EL (cell line): ENCODE measurements around the gene MDN1.
"Not testable (repeated sequence)": the region's sequence is repeated elsewhere in the genome, so short reads cannot be mapped to it uniquely, and the experiment has no call there.

Experiments
- DNase-seq: peaks from one replicate; pipeline ENCODE4 v3.0.0-alpha.2; 2016

The MDN1 gene

DNA sequence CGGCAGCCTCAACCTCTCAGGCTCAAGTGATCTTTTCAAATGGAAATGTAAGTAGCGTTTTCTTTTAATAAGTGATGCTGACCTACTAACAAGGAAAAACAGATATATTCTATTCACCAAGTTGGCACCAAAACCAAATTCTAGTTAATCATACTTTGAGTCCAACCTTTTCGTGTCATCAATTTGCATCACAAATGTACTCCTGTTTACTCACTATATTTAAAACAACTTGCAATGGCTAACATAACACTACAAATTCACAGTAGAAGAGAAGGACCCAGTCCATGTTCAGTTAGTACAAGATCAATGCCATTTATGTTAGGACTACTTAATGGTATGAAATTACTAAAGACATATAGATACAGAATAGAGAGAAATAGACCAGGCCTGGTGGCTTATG lies 50.0 kb downstream of the MDN1 start:
- DNase-seq: no peak

DNA sequence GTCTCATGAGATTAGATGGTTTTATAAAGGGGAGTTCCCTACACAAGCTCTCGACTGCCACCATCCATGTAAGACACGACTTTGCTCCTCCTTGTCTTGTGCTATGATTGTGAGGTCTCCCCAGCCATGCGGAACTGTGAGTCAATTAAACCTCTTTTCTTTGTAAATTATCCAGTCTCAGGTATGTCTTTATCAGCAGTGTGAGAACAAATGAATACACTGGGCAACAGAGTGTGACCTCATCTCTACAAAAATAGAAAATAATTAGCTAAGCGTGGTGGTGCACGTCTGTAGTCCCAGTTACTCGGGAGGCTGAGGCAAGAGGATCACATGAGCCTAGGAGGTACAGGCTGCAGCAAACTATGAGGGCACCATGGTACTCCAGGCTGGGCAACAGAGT lies 51.3 kb downstream of the MDN1 start:
- no peak for DNase-seq

DNA sequence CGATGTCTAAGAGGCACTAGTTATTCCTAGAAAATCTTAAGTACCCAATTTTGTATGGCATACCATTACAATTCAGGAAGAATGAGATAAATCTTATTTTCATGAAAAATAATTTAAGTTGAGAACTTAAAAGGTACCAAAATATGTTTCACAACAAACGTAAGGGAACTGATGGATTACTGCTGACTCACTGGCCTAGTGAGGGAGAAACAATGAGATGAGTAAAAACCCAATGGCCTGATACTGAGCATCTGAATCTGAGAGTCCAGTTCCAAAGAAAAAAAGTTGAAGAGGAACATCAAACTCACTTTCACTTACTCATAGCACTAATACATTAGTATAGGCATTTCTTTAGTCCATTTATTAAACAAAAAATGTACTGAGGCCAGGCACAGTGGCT lies 56.0 kb downstream of the MDN1 start:
- DNase-seq: no peak

DNA sequence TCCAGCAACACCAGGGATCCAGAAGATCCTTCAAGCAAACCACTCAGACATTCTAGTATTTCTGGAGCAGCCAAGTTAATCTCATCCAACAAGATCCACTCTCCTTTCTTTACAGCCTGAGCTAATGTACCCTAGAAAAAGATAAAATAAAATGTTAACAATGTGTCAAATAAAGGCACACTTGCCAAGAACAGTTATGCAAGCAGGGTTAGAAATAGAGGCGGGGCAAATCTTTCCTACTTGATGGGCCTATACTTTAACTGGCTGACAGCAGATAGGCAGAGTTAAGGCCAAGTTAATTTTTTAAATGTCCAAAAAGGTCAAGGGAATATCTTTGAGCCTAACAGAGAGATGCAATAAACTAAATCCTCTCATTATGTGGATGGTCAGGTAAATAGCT lies 60.8 kb downstream of the MDN1 start:
- no peak for DNase-seq

DNA sequence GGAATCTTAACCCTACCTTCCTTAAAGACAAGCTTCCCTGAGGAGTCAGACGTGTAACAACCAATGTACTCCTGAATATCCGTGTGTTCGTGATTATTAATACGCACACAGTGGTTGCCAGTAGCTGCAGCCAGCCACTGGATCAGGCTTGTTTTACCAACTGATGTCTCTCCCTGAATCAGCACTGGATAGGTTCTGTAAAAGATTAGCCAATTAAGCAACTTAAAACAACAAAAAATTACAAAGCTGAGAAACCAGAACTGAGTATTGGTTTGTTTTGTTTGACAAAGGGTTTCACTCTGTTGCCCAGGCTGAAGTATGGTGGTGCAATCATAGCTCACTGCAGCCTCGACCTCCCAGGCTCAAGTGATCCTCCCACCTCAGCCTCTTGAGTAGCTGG lies 69.3 kb downstream of the MDN1 start:
- DNase-seq: no peak

DNA sequence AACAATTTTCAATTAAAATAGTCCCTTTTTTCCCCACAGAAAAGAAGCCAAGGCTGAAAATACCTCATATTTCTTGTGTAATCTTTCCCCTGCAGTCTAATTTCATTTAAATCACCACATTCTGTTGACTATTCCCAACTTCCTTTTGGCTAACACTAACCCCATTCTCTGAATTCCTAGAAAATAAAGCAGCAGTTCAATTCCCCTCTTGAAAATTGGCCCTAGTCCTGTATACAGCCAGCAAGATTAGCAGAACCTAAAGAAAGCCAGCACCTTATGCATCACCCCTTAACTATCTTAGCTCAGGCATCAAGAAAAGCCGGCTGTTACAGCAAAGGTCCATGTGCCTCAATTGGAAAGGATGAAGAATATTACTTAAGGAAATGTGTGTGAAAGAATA lies 69.7 kb downstream of the MDN1 start:
- no peak for DNase-seq

DNA sequence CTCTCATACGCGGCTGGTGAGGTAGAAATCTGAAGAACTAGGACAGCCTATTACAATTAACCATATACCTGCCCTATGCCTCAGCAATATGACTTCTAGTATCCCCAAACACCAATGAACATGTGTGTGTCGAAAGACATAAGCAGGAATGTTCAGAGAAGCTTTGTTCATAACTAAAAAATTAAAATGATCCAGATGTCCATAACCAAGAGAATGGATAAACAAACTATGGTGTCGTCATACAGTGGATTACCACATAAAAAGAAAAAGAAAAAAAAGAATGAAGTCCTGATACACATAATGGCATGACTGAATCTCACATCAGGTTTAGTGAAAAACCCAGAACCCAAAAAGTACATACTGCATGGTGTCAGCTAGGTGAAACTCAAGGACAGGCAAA lies 73.9 kb downstream of the MDN1 start:
- DNase-seq: peak; percentile 12

DNA sequence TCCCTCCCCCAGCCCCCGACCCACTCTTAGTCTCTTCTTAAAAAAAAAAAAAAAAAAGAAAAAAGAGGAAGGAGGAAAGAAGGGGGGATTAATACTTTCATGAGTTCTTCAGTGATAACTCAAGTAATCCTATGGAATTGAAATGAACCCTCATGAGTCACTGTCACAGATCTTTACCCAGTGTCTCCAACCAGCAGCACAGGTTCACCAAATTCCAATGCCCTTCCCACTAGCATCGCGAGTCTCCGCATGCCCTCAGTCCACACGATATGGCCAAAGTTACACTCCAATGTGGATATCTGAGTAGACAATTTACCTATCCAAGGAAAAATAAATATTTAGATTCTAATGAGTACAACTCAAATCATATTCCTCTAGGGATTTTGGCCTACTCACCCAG lies 74.5 kb downstream of the MDN1 start:
- DNase-seq: no peak

DNA sequence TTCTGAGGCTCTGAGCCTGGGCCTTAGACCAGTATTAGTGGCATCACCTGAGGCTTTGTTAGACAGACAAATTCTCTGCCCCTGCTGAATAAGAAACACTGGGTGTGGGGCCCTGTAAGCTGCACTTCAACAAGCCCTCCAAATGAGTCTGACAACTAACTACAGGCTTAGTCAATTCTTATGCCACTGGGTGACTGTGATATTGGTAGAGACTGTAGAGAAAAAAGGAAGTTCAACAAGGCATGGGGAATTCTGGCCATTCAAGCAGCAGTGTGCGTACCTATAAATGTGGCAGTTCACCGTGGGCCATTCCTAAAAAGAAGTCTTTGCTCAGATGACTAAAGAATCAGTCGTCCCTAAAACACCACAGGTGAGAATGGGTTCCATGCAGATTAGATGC lies 82.7 kb downstream of the MDN1 start:
- no peak for DNase-seq

DNA sequence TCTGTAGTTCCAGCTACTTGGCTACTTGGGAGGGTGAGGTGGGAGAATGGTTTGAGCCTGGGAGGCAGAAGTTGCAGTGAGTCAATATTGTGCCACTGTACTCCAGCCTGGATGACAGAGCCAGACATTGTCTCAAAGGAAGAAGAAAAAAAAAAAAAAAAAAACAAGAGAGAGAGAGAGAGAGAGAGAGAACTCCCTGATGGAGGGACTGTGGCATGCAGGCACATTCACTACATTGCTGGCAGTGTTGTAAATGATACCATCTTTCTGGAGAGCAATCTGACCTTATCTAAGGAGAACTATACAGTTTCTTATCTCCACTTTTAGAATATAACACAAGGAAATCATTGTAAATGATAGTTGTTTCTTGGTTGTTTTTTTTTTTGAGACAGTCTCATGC lies 85.1 kb downstream of the MDN1 start:
- no peak for DNase-seq

DNA sequence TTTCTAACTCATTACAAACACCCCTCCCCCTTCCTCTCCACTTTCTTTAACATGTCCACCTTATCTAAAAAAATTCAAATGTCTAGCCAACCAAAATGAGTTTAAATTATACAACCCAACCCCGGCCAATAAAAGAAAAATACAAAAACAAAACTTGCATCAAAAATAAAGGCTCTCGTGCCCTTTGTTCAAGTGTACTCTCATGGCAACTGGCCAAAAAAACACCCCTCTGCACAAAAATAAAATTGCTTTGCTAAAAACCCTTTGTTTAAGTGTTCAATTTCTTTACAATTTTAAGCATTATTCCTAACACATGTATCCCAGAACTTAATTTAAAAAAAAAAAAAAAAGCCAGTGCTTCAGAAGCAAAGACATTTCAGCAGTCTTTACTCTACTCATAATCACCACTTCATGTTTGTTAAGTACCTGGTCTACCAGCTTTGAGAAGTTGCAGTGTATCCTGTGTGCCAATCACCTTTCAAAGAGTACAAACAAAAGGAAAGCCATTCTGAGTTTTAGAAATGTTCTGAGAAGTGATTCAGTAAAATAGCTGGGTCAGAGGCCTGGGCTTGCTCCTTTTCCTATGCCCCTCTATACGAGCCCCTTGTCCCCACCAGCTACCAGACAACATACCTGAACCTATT lies 87.5 kb downstream of the MDN1 start:
- DNase-seq: no peak

DNA sequence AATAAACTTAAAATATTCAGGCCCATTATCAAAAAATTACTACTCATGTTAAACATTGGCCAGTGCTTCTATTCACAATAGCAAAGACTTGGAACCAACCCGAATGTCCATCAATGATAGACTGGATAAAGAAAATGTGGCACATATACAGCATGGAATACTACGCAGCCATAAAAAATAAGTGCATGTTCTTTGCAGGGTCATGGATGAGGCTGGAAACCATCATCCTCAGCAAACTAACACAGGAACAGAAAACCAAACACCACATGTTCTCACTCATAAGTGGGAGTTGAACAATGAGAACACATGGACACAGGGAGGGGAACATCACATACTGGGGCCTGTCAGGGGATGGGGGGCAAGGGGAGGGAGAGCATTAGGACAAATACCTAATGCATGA lies 88.3 kb downstream of the MDN1 start:
- not testable (repeated sequence) for DNase-seq

DNA sequence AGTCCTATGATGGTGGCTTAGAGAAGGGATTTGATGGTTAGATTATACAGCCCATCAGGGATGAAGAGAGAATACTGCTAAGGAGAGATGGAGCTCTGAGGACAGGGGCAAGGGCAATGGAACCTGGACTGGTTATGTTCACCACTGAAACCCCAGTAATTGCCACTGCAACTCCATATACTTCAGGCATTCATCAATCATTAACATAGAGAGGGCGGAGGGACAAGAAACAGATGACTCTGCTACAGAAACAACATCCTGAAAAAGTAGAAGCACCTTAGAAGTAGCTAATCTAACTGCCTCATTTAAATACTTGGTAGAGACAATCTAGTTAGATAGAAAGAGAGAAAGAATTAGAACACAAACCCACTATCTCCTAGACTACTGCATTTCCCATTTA lies 89.8 kb downstream of the MDN1 start:
- DNase-seq: no peak

DNA sequence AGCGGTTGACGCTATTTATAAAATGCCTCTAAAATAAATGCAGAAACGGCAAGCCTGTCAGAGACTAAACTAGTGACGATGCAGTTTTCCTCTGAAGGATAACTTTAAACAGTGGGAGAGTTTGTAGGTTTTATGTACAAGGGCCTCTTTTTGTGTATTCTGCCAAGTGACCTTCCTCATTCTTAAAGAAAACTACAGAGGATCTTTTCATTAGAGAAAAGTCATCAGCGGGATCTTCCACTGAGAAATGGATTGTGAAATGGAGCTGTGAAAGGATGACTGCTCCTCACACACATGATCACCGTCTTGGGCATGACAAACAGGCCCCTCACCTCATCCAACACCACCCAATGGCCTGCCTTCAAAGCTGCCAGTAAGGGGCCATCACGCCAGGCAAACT lies 92.1 kb downstream of the MDN1 start:
- no peak for DNase-seq

DNA sequence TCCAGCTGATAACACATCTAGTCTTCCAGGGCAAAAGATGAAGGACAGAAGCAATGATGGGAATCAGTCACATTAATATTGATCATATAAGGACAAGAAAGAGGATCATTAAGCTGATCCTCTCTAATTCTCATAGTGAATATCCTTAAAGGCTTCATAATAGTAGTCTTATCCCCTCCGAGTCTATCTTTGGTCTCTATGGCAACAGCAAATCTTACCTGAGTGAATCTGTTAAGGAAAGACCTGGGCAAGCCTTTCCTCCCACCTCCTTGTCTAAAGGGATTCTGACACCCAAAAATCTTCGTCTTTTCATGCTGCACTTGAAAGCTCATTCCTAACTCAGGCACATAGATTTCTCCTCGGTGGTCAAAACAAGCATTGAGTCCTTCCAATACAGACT lies 94.6 kb downstream of the MDN1 start:
- DNase-seq: no peak

DNA sequence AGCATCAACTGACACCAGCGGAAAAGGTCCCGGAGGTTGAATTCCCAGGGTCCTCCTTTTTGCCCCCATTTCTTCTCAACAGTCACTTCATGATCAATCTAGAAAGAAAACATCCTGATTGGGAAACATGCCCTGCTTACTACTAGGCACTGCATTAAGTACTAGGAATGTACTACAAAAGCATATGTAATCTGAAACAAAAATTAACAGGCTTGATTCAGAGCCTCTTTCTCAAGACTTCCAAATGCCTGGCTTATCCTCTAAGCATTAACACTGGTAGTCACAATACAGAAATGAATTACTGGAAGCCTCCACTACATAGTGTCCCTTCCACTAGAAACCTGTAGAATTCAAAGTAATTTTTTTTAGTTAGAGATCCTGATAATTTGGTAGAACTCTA lies 96.5 kb downstream of the MDN1 start:
- DNase-seq: no peak

DNA sequence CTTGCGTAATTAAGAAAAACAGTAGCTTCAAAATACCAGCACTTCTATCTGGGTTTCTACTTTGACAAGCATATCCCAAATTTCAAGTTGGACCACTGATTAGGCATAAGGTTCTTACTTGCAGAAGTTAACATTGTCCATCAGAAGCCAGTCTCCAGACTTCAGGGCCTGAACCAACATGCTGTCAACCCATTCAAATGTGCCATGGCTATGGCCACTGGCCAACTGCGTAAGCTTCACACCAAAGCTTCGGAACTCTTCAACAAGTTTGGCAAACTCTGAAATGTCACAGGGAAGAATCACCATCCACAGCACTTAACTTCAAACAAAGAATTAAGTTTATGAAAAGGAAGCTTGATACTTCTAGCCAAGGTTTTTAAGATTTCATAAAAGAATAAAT lies 103.1 kb downstream of the MDN1 start:
- no peak for DNase-seq

DNA sequence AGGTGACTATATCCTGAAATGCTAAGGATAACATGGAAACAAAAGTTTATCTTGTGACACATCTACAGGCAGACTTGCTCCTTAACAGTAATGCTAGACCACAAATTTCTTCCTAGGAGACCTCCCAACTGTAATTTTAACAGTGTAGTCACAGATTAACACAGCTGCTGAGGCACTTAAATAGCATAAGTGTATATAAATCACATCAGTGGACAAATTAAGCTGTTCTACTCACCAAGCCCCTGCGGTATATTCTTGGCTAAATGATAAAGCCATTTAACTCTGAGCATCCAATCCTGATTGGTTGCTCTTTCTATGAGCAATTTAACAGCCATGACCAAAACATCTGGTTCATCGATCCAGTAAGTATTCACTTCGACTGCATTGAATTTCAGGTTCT lies 107.8 kb downstream of the MDN1 start:
- DNase-seq: no peak

DNA sequence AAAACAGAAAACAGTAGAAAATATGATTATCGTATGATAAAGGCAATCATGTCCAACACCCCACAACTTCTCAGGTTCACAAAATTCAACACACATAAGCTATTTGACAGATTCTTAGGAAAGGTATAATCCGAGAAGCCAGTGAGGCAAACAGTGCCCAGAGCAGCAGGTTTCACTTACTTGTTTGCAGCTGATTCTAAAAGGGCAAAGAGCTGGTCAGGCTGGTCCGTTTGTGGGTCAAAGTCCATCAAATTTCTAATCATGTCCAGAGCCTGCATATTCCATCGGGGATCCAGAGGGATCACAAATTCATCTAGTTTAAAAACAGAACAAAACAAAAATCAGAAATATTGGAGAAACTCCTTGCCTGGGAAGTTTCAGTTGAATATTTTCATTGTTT lies 111.3 kb downstream of the MDN1 start:
- no peak for DNase-seq

DNA sequence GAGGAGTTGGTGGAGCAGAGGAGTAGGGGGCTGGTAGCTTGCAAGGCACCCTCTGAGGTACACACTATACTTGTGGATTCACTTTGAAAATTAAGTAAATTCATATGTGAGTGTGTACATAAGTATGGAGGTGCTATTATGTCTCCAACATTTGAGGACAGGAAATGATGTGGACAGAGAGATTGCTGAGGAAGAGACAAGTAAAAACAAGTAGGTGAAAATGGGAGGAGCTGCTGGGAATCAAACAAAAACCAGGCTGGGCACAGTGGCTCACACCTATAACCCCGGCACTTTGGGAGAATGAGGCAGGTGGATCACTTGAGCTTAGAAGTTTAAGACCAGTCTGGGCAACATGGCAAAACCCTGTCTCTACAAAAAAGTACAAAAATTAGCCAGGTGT lies 111.8 kb downstream of the MDN1 start:
- DNase-seq: no peak

DNA sequence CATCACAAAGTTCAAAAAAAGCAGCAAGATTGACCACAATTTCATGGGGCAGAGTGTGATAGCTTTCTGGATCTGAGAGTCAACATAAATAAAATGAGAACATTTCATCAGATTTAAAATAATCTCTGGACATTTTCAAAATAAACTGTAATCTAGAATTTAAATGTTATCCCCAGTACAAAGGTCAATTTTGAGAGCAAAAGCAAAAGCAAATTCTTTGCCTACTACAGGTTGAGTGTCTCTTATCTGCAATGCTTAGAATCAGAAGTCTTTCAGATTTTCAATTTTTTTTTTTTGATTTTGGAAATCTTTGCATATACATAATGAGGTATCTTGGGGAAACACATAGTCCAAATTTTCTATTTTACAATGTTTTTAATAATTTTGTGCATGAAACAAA lies 113.5 kb downstream of the MDN1 start:
- DNase-seq: no peak

DNA sequence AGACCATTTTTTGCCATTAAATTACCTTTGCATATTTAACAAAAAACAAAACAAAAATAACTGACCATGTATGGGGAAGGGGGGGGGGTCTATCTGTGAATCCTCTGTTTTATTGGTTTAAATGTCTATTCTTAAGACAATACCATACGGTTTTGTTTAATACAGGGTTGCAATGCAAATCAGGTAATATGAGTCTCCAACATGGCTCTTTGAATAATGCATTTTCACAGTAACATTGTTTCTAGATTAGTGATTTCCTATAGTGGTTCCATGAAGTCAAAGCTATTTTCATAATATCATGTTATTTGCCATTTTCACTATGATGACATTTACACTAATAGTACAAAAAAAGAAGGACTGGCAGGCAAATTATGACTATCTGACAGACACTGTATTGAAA lies 116.3 kb downstream of the MDN1 start:
- no peak for DNase-seq

DNA sequence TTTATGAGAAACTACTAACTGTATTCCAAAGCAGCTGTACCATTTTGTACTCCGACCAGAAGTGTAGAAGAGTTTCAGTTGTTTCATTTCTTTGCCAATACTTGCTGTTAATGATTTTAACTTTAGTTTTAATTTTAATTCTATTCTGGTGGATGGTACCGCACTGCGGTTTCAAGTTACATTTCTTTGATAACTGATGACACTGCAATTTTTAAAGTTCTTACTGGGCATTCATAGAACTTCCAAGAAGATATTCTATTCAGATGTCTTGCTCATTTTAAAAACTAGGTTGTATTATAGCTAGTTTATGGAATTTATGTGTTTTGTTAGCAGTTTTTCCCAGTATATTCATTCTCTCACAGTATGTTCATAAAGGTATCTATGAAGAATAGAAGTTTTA lies 117.2 kb downstream of the MDN1 start:
- DNase-seq: no peak

DNA sequence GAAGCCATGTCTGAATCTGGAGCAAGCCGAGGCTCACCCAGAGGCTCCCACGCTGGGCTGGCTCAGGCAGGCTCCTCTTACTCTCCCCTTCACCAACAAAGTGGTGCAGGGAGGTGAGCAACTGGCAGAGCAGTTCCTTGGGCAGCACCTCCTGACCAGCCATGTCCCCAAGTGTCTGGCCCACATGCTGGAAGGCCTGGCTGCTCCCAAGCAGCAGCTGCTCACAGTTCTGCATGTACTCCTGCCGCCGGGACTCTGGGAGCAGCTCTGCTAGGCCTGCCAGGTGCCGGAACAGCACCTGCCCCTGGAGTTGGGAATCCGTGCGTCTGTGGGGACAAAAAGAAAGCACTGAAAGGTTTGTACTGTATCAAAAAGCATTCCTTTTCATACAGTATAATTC lies 123.9 kb downstream of the MDN1 start:
- no peak for DNase-seq

DNA sequence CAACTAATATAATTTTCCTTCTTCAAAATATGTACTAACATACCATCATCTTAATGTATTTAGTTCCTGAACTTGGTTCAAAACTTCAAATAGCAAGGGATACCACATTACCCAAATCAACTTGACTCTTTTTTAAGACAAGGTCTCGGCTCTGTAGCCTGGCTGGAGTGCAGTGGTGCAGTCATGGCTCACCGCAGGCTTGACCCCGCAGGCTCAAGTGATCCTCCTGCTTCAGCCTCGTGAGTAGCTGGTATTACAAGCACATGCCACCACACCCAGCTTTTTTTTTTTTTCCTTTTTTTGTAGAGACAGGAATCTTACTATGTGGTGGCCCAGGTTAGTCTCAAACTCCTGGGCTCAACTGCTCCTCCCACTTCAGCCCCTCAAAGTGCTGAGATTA lies 125.2 kb downstream of the MDN1 start:
- no peak for DNase-seq

DNA sequence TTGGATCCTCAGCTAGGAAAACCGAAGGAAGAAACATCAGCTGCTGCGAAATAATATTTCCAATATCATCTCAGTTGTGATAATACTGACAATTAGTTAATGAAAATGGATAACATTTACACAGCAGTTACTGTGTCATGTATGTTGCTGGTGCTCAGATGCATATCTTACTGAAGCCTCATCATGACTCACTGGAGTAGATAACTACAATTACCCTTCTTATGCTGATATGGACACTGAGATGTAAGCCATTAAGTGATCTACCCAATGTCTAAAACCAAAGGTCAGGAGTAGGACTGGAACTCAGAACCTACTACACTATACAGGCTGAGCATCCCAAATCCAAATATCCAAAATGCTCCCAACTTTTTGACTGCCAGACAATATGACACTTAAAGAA lies 126.4 kb downstream of the MDN1 start:
- DNase-seq: no peak
